ENCODE results near the gene PCDHB8. TPM values are rescaled to one million over a fixed set of nuclear protein-coding genes. Genes with fewer than 3 reads are reported as not detected.
"Not testable (repeated sequence)": the region's sequence is repeated elsewhere in the genome, so short reads cannot be mapped to it uniquely, and the experiment has no call there.

PCDHB8 gene
- total and polyA plus RNA-seq, 7 experiments from 2014 or later: not detected

DNA sequence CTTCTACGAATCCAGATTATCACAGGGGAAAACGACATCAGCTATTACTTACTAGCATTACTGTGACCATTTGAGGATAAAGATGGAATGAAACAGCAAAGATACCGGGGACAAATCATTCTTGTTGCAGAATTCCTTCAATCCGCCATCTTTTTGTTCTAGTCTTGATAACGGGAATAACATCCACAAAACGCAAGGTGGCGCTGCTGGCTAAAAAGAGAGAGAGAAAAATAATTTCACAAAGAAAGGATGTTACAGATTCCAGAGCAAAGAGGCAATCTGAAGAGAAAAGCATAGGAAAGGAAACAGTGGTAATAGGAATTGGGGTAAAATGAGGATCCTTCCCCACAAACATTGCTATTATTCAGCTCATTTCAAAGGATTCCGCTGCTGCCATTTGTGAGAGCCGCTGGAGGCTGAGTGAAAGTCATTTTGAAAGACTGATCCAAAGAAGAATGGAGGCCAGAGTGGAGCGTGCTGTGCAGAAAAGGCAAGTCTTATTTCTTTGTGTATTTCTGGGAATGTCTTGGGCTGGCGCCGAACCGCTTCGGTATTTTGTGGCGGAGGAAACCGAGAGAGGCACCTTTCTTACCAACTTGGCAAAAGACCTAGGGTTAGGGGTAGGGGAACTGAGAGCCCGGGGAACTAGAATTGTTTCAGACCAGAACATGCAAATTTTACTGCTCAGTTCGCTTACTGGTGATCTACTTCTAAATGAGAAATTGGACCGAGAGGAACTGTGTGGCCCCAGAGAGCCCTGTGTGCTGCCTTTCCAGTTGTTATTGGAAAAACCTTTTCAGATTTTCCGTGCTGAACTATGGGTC, 5.0 kb upstream of the PCDHB8 start, which contains the start of gene PCDHB7:
Gene PCDHB7, plus strand, starts transcription at position 264 of the 824 bp plus-strand sequence. Its CDS starts 192 bp downstream, at position 456.
- Histone ChIP-seq H3K27ac (ENCODE audit: low read depth, low read length) (no peak within 1 kb of the TSS), H3K27me3 (ENCODE audit: control insufficient read depth in 2 of 2, insufficient read depth in 2 of 2, low read length in 2 of 2) (peaks cover 0 to 9% of the 10 kb centered on the region in 2 donors), H3K9me3 (ENCODE audit: control insufficient read depth in 2 of 3, low read length in 3 of 3) (peaks cover 0 to 17% (median 0%) of the 10 kb centered on the region in 3 experiments), H3K36me3 (ENCODE audit: control insufficient read depth in 2 of 3, insufficient read depth in 3 of 3, low read length in 3 of 3) (no peaks in the 10 kb centered on the region), H3K4me3 (ENCODE audit: low read length) (no peak within 1 kb of the TSS), H3K4me1 (ENCODE audit: control insufficient read depth in 2 of 2, insufficient read depth in 2 of 2, low read length in 2 of 2) (no peaks in the 10 kb centered on the region)
- ATAC-seq (no peak), DNase-seq (peak in 1 of 9 donors; percentile 22)
- H3K9me3 Mint-ChIP-seq: peaks cover 2 to 45% (median 12%) of the 10 kb centered on the region in 11 donors
- intact Hi-C loops (cut with micrococcal nuclease): no loop called here
- no peak within 1 kb of the TSS for H3K27ac Mint-ChIP-seq
- peaks cover 0 to 15% (median 3%) of the 10 kb centered on the region in 5 donors for H3K36me3 Mint-ChIP-seq
- ChIA-PET POLR2A (no interaction called here), CTCF (no interaction called here)
- H3K27me3 Mint-ChIP-seq: peaks cover 0 to 56% (median 44%) of the 10 kb centered on the region in 5 donors
- peak within 1 kb of the TSS in 4 of 10 donors; percentile 18 to 52 (median 25) for H3K4me3 Mint-ChIP-seq
- H3K4me1 Mint-ChIP-seq: peaks cover 0 to 6% (median 5%) of the 10 kb centered on the region in 7 donors

GRCh38 chr5:141174291-141175104, 3.1 kb upstream of the PCDHB8 start:
- peaks cover 0 to 41% (median 10%) of the 10 kb centered on the region in 11 donors for H3K9me3 Mint-ChIP-seq
- H3K4me1 Mint-ChIP-seq, CTCF ChIA-PET: not testable (repeated sequence)

GRCh38 chr5:141175933-141176332, 1.7 kb upstream of the PCDHB8 start:
- H3K4me1 ChIP-seq (ENCODE audit: control insufficient read depth in 2 of 2, insufficient read depth in 2 of 2, low read length in 2 of 2): no peaks in the 10 kb centered on the region
- Mint-ChIP-seq H3K36me3 (peaks cover 0 to 15% (median 0%) of the 10 kb centered on the region in 5 donors), H3K27ac (no peak overlapping the region), H3K27me3 (peaks cover 0 to 34% (median 23%) of the 10 kb centered on the region in 5 donors), H3K4me1 (peaks cover 0 to 6% (median 5%) of the 10 kb centered on the region in 7 donors), H3K4me3 (no peak overlapping the region), H3K9me3 (peaks cover 0 to 40% (median 14%) of the 10 kb centered on the region in 11 donors)
- no peak for DNase-seq
- ChIA-PET POLR2A (no interaction called here), CTCF (no interaction called here)
- peaks cover 0 to 17% (median 0%) of the 10 kb centered on the region in 3 experiments for H3K9me3 ChIP-seq (ENCODE audit: control insufficient read depth in 2 of 3, low read length in 3 of 3)
- intact Hi-C loops (cut with micrococcal nuclease): no loop called here
- peaks cover 0 to 9% of the 10 kb centered on the region in 2 donors for H3K27me3 ChIP-seq (ENCODE audit: control insufficient read depth in 2 of 2, insufficient read depth in 2 of 2, low read length in 2 of 2)
- no peak for ATAC-seq
- no peaks in the 10 kb centered on the region for H3K36me3 ChIP-seq (ENCODE audit: control insufficient read depth in 2 of 3, insufficient read depth in 3 of 3, low read length in 3 of 3)
- no peak overlapping the region for H3K27ac ChIP-seq (ENCODE audit: low read depth, low read length)
- no peak overlapping the region for H3K4me3 ChIP-seq (ENCODE audit: low read length)

More at GRCh38 chr5:141174291-141175104, 3.1 kb upstream of the PCDHB8 start:
- H3K4me1 ChIP-seq (ENCODE audit: control insufficient read depth in 2 of 2, insufficient read depth in 2 of 2, low read length in 2 of 2); ATAC-seq; H3K27ac ChIP-seq (ENCODE audit: low read depth, low read length); intact Hi-C loops (cut with micrococcal nuclease); H3K4me3 Mint-ChIP-seq; H3K4me3 ChIP-seq (ENCODE audit: low read length); H3K27me3 ChIP-seq (ENCODE audit: control insufficient read depth in 2 of 2, insufficient read depth in 2 of 2, low read length in 2 of 2); POLR2A ChIA-PET; DNase-seq; H3K36me3 ChIP-seq (ENCODE audit: control insufficient read depth in 2 of 3, insufficient read depth in 3 of 3, low read length in 3 of 3): not testable (repeated sequence)
- Mint-ChIP-seq H3K36me3 (peaks cover 0 to 15% (median 0%) of the 10 kb centered on the region in 5 donors), H3K27me3 (peaks cover 0 to 40% (median 28%) of the 10 kb centered on the region in 5 donors), H3K27ac (peak overlapping the region in 1 of 9 donors; percentile 13)
- peaks cover 0 to 17% (median 0%) of the 10 kb centered on the region in 3 experiments for H3K9me3 ChIP-seq (ENCODE audit: control insufficient read depth in 2 of 3, low read length in 3 of 3)

- peaks cover 0 to 36% (median 34%) of the 10 kb centered on the region in 5 donors for H3K27me3 Mint-ChIP-seq
- H3K4me3 ChIP-seq (ENCODE audit: low read length); H3K4me1 ChIP-seq (ENCODE audit: control insufficient read depth in 2 of 2, insufficient read depth in 2 of 2, low read length in 2 of 2); DNase-seq; H3K4me1 Mint-ChIP-seq; H3K4me3 Mint-ChIP-seq; H3K36me3 ChIP-seq (ENCODE audit: control insufficient read depth in 2 of 3, insufficient read depth in 3 of 3, low read length in 3 of 3); ATAC-seq; H3K27ac Mint-ChIP-seq; H3K27me3 ChIP-seq (ENCODE audit: control insufficient read depth in 2 of 2, insufficient read depth in 2 of 2, low read length in 2 of 2); intact Hi-C loops (cut with micrococcal nuclease); POLR2A ChIA-PET; H3K27ac ChIP-seq (ENCODE audit: low read depth, low read length): not testable (repeated sequence)
- peaks cover 5 to 22% (median 11%) of the 10 kb centered on the region in 5 donors for H3K36me3 Mint-ChIP-seq
- CTCF ChIA-PET: interaction anchor here (0.6 kb wide), 1 partner anchor 145 kb away, joined by 4 read pairs; no protein-coding TSS in a partner anchor
- peaks cover 0 to 13% (median 0%) of the 10 kb centered on the region in 3 experiments for H3K9me3 ChIP-seq (ENCODE audit: control insufficient read depth in 2 of 3, low read length in 3 of 3)
- H3K9me3 Mint-ChIP-seq: peaks cover 7 to 42% (median 18%) of the 10 kb centered on the region in 11 donors
These were observed 1.8 kb downstream of the PCDHB8 start for GRCh38 chr5:141179371-141179770.

DNA sequence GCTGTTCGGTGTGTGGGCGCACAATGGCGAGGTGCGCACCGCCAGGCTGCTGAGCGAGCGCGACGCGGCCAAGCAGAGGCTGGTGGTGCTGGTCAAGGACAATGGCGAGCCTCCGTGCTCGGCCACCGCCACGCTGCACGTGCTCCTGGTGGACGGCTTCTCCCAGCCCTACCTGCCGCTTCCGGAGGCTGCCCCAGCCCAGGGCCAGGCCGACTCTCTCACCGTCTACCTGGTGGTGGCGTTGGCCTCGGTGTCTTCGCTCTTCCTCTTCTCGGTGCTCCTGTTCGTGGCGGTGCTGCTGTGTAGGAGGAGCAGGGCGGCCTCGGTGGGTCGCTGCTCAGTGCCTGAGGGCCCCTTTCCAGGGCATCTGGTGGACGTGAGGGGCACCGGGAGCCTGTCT, 2.3 kb downstream of the PCDHB8 start:
- H3K36me3 Mint-ChIP-seq: peaks cover 5 to 27% (median 11%) of the 10 kb centered on the region in 5 donors
- POLR2A ChIA-PET; H3K27ac Mint-ChIP-seq; H3K36me3 ChIP-seq (ENCODE audit: control insufficient read depth in 2 of 3, insufficient read depth in 3 of 3, low read length in 3 of 3); H3K4me1 ChIP-seq (ENCODE audit: control insufficient read depth in 2 of 2, insufficient read depth in 2 of 2, low read length in 2 of 2); DNase-seq; intact Hi-C loops (cut with micrococcal nuclease); H3K27me3 ChIP-seq (ENCODE audit: control insufficient read depth in 2 of 2, insufficient read depth in 2 of 2, low read length in 2 of 2); H3K4me3 ChIP-seq (ENCODE audit: low read length); H3K4me3 Mint-ChIP-seq; H3K4me1 Mint-ChIP-seq; H3K27ac ChIP-seq (ENCODE audit: low read depth, low read length); ATAC-seq: not testable (repeated sequence)
- peaks cover 0 to 41% (median 39%) of the 10 kb centered on the region in 5 donors for H3K27me3 Mint-ChIP-seq
- CTCF ChIA-PET: interaction anchor here (0.6 kb wide), 1 partner anchor 145 kb away, joined by 4 read pairs; no protein-coding TSS in a partner anchor
- H3K9me3 ChIP-seq (ENCODE audit: control insufficient read depth in 2 of 3, low read length in 3 of 3): peaks cover 0 to 10% (median 0%) of the 10 kb centered on the region in 3 experiments
- H3K9me3 Mint-ChIP-seq: peaks cover 7 to 45% (median 22%) of the 10 kb centered on the region in 11 donors

DNA sequence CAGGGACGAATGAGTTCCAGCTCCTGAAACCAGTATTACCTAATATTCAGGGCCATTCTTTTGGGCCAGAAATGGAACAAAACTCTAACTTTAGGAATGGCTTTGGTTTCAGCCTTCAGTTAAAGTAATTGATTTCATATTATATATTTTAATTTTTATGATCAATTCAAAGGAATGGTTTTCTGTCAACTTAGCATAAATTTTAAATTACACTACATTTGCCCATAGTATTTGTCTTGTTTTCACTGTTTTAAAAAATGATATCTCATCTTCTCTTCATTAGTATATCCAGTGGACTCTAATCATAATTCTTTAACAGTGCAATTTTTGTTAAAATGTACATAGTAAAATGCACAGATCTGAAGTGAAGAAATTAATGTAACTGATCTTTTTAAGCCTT, 2.7 kb downstream of the PCDHB8 start:
- H3K4me1 ChIP-seq (ENCODE audit: control insufficient read depth in 2 of 2, insufficient read depth in 2 of 2, low read length in 2 of 2): no peaks in the 10 kb centered on the region
- ATAC-seq (no peak), DNase-seq (no peak)
- Mint-ChIP-seq H3K27ac (no peak overlapping the region), H3K4me3 (no peak overlapping the region), H3K9me3 (peaks cover 7 to 45% (median 27%) of the 10 kb centered on the region in 11 donors), H3K36me3 (peaks cover 5 to 29% (median 11%) of the 10 kb centered on the region in 5 donors), H3K27me3 (peaks cover 0 to 45% (median 43%) of the 10 kb centered on the region in 5 donors), H3K4me1 (peaks cover 0 to 1% (median 0%) of the 10 kb centered on the region in 7 donors)
- H3K27ac ChIP-seq (ENCODE audit: low read depth, low read length): no peak overlapping the region
- peaks cover 0 to 9% of the 10 kb centered on the region in 2 donors for H3K27me3 ChIP-seq (ENCODE audit: control insufficient read depth in 2 of 2, insufficient read depth in 2 of 2, low read length in 2 of 2)
- ChIA-PET POLR2A (no interaction called here), CTCF (no interaction called here)
- intact Hi-C loops (cut with micrococcal nuclease): no loop called here
- no peak overlapping the region for H3K4me3 ChIP-seq (ENCODE audit: low read length)
- no peaks in the 10 kb centered on the region for H3K36me3 ChIP-seq (ENCODE audit: control insufficient read depth in 2 of 3, insufficient read depth in 3 of 3, low read length in 3 of 3)
- peaks cover 0 to 7% (median 0%) of the 10 kb centered on the region in 3 experiments for H3K9me3 ChIP-seq (ENCODE audit: control insufficient read depth in 2 of 3, low read length in 3 of 3)

Data from naive thymus-derived CD4-positive, alpha-beta T cell (primary cell).